Stimulated activated CD4-positive, alpha-beta T cell treated with anti-CD3 and anti-CD28 coated beads, TNF-alpha, amount 100 ng/mL, for 4 hours (primary cell): ENCODE results near the gene UBL5.
"Not testable (repeated sequence)": the region's sequence is repeated elsewhere in the genome, so short reads cannot be mapped to it uniquely, and the experiment has no call there.

Experiments
- DNase-seq, 3 experiments: peaks; one replicate each; pipeline ENCODE4 v3.0.0-alpha.2; 2020; ENCODE audit warnings: low read depth in 3 of 3

UBL5 gene

GRCh38 chr19:9827289-9828238 lies at the start of gene UBL5:
UBL5 (plus strand) TSS chr19:9827918; CDS start chr19:9828338, 420 bp downstream.
- peak; percentile 65 to 84 (median 82) for DNase-seq

GRCh38 chr19:9782338-9782737 lies 45.4 kb upstream of the UBL5 start:
- no peak for DNase-seq

GRCh38 chr19:9784163-9784496 lies 43.6 kb upstream of the UBL5 start:
- not testable (repeated sequence) for DNase-seq

GRCh38 chr19:9785367-9786331 lies 42.1 kb upstream of the UBL5 start:
- DNase-seq: peak; percentile 91 to 99 (median 98)

GRCh38 chr19:9786342-9786741 lies 41.4 kb upstream of the UBL5 start:
- no peak for DNase-seq

- no peak for DNase-seq
Measured at GRCh38 chr19:9786819-9787218, 40.9 kb upstream of the UBL5 start.

- DNase-seq: not testable (repeated sequence)
Measured at GRCh38 chr19:9788604-9789003, 39.1 kb upstream of the UBL5 start.

- no peak for DNase-seq
Measured at GRCh38 chr19:9789066-9789465, 38.7 kb upstream of the UBL5 start.

- DNase-seq: not testable (repeated sequence)
Measured at GRCh38 chr19:9789579-9789978, 38.1 kb upstream of the UBL5 start.

- DNase-seq: not testable (repeated sequence)
Measured at GRCh38 chr19:9791073-9791367, 36.7 kb upstream of the UBL5 start.

- DNase-seq: peak; percentile 80 to 98 (median 97)
Measured at GRCh38 chr19:9791552-9792205, 36.0 kb upstream of the UBL5 start.

GRCh38 chr19:9792206-9793070 lies 35.3 kb upstream of the UBL5 start:
- peak; percentile 84 to 93 (median 91) for DNase-seq

GRCh38 chr19:9793071-9793591 lies 34.6 kb upstream of the UBL5 start:
- peak; percentile 38 to 57 (median 51) for DNase-seq

- DNase-seq: peak; percentile 39 to 76 (median 71)
Measured at GRCh38 chr19:9796113-9796773, 31.5 kb upstream of the UBL5 start.

GRCh38 chr19:9797871-9798270 lies 29.8 kb upstream of the UBL5 start:
- DNase-seq: no peak

- DNase-seq: no peak
Measured at GRCh38 chr19:9799162-9799561, 28.6 kb upstream of the UBL5 start.

- no peak for DNase-seq
Measured at GRCh38 chr19:9801976-9802375, 25.7 kb upstream of the UBL5 start.

- DNase-seq: no peak
Measured at GRCh38 chr19:9806803-9807202, 20.9 kb upstream of the UBL5 start.

- no peak for DNase-seq
Measured at GRCh38 chr19:9808855-9809824, 18.6 kb upstream of the UBL5 start.
